Neural cell (in vitro differentiated cells): ENCODE results near the gene TNRC6C. TPM values are rescaled to one million over a fixed set of nuclear protein-coding genes. Genes with fewer than 3 reads are reported as not detected.

Source experiments
- H2AFZ ChIP-seq: fragments of 200-600, 300-800 bp; sonication (generic), shearing (Covaris generic); 2 replicates; pipeline ENCODE4 v1.6.0; 2014; ENCODE audit warnings: low read depth, mild to moderate bottlenecking, antibody characterized with exemption, low read length, moderate library complexity
- H3F3A ChIP-seq: fragments of 200-600 bp; shearing (Covaris generic); 2 replicates; pipeline ENCODE4 v1.6.1; 2016; ENCODE audit warnings: mild to moderate bottlenecking, moderate library complexity, mixed read lengths, antibody characterized with exemption, low read length; ENCODE audit not compliant: insufficient read depth, poor library complexity, severe bottlenecking
- H3K27ac ChIP-seq: fragments of 200-600, 300-800 bp; sonication (generic), shearing (Covaris generic); 2 replicates; pipeline ENCODE4 v1.5.1; 2014; ENCODE audit warnings: mild to moderate bottlenecking, low read length, moderate library complexity
- H3K27me3 ChIP-seq: fragments of 300-800, 200-600 bp; sonication (generic), shearing (Covaris generic); 2 replicates; pipeline ENCODE4 v1.6.0; 2014; ENCODE audit warnings: mild to moderate bottlenecking, low read depth, low read length, moderate library complexity; ENCODE audit not compliant: insufficient read depth
- H3K36me3 ChIP-seq: fragments of 300-800, 200-600 bp; sonication (generic), shearing (Covaris generic); 2 replicates; pipeline ENCODE4 v1.5.1; 2014; ENCODE audit warnings: mild to moderate bottlenecking, antibody characterized with exemption, low read length, moderate library complexity; ENCODE audit not compliant: insufficient read depth
- H3K4me2 ChIP-seq: fragments of 300-800, 200-600 bp; sonication (generic), shearing (Covaris generic); 2 replicates; pipeline ENCODE4 v1.6.0; 2014; ENCODE audit warnings: mild to moderate bottlenecking, low read length
- H3K4me3 ChIP-seq: fragments of 300-800, 200-600 bp; sonication (generic), shearing (Covaris generic); 2 replicates; pipeline ENCODE4 v1.5.1; 2014; ENCODE audit warnings: mild to moderate bottlenecking, low read length, moderate library complexity
- H3K79me2 ChIP-seq: fragments of 200-600 bp; shearing (Covaris generic); replicated peaks from 2 replicates; pipeline ENCODE4 v1.6.0; 2014; ENCODE audit warnings: mild to moderate bottlenecking, low read length, moderate library complexity; ENCODE audit not compliant: insufficient read depth
- H3K9ac ChIP-seq: fragments of 300-800, 200-600 bp; sonication (generic), shearing (Covaris generic); 2 replicates; pipeline ENCODE4 v1.6.1; 2016; ENCODE audit warnings: mild to moderate bottlenecking, low read length, mixed read lengths
- H3K9me2 ChIP-seq: fragments of 200-600 bp; shearing (Covaris generic); 2 replicates; pipeline ENCODE4 v1.6.1; 2016; ENCODE audit warnings: mild to moderate bottlenecking, low read length, mixed read lengths; ENCODE audit not compliant: insufficient read depth
- H3K9me3 ChIP-seq: fragments of 200-600, 300-800 bp; sonication (generic), shearing (Covaris generic); 2 replicates; pipeline ENCODE4 v1.6.1; 2016; ENCODE audit warnings: mild to moderate bottlenecking, mixed run types, low read length, moderate library complexity, mixed read lengths
- H4K20me1 ChIP-seq: fragments of 200-600 bp; shearing (Covaris generic); 2 replicates; pipeline ENCODE4 v1.6.1; 2016; ENCODE audit warnings: mild to moderate bottlenecking, mixed run types; ENCODE audit not compliant: insufficient read depth
- CTCF ChIP-seq: fragments of 450-650 bp; IDR thresholded peaks from 2 replicates; pipeline ENCODE4 v1.5.1; 2014; ENCODE audit warnings: antibody characterized with exemption, mild to moderate bottlenecking, moderate library complexity; ENCODE audit not compliant: poor library complexity, severe bottlenecking
- EP300 ChIP-seq: fragments of 450-650 bp; conservative IDR thresholded peaks from 2 replicates; pipeline ENCODE4 v1.6.1; 2014; ENCODE audit warnings: antibody characterized with exemption, mild to moderate bottlenecking, moderate library complexity; ENCODE audit not compliant: poor library complexity, severe bottlenecking
- EZH2 ChIP-seq: fragments of 200-600, 300-800 bp; shearing (Covaris generic), sonication (generic); IDR thresholded peaks from 2 replicates; pipeline ENCODE4 v1.6.1; 2014; ENCODE audit warnings: antibody characterized with exemption, low read length, borderline replicate concordance, mild to moderate bottlenecking; ENCODE audit not compliant: insufficient read depth, poor library complexity, severe bottlenecking
- MXI1 ChIP-seq: fragments of 450-650 bp; conservative IDR thresholded peaks from 2 replicates; pipeline ENCODE4 v1.6.1; 2014; ENCODE audit warnings: antibody characterized with exemption, mild to moderate bottlenecking; ENCODE audit not compliant: poor library complexity, severe bottlenecking
- POLR2AphosphoS5 ChIP-seq: IDR thresholded peaks from 2 replicates; pipeline ENCODE4 v1.6.1; 2012
- RAD21 ChIP-seq: fragments of 450-650 bp; conservative IDR thresholded peaks from 2 replicates; pipeline ENCODE4 v1.6.1; 2014; ENCODE audit warnings: antibody characterized with exemption, mild to moderate bottlenecking, moderate library complexity
- REST ChIP-seq: IDR thresholded peaks from 2 replicates; pipeline ENCODE4 v1.6.1; 2012; ENCODE audit warnings: borderline replicate concordance
- SMC3 ChIP-seq: fragments of 450-650 bp; conservative IDR thresholded peaks from 2 replicates; pipeline ENCODE4 v1.6.1; 2014; ENCODE audit warnings: antibody characterized with exemption, mild to moderate bottlenecking, moderate library complexity; ENCODE audit not compliant: poor library complexity
- TAF1 ChIP-seq: IDR thresholded peaks from 2 replicates; pipeline ENCODE4 v1.6.1; 2012; ENCODE audit warnings: low read depth
- polyA plus RNA-seq: library from polyadenylated mRNA; depleted of rRNA; stranded (reverse); fragments of >200 nt; gene quantifications from 2 replicates; pipeline ENCODE4 v1.2.3, GENCODE V29; 2014

Gene TNRC6C
- polyA plus RNA-seq, 1 donor from 2014 or later, result 15.4 TPM

- no peaks in the 10 kb centered on the region for H4K20me1 ChIP-seq
- H3K4me3 ChIP-seq, result no peak overlapping the region
- H3K9ac ChIP-seq, result no peak overlapping the region
- TF ChIP-seq CTCF, result no peak
- no peak for TF ChIP-seq RAD21
- no peak for TF ChIP-seq TAF1
- no peak for TF ChIP-seq REST
- TF ChIP-seq EP300, result no peak
- no peak for TF ChIP-seq SMC3
- no peak for TF ChIP-seq MXI1
- TF ChIP-seq POLR2AphosphoS5, result no peak
- TF ChIP-seq EZH2, result no peak
- peaks cover 6% of the 10 kb centered on the region for H3K27me3 ChIP-seq
- H3K27ac ChIP-seq, result no peak overlapping the region
- no peak overlapping the region for H3K4me2 ChIP-seq
- no peaks in the 10 kb centered on the region for H3K36me3 ChIP-seq
- no peak overlapping the region for H2AFZ ChIP-seq
- no peaks in the 10 kb centered on the region for H3K79me2 ChIP-seq
- no peaks in the 10 kb centered on the region for H3F3A ChIP-seq
- H3K9me2 ChIP-seq, result no peaks in the 10 kb centered on the region
- no peaks in the 10 kb centered on the region for H3K9me3 ChIP-seq
Observed at GRCh38 chr17:78122931-78123249, 164.4 kb downstream of the TNRC6C start.

GRCh38 chr17:78123258-78123929 lies 164.9 kb downstream of the TNRC6C start:
- no peaks in the 10 kb centered on the region for H3K79me2 ChIP-seq
- no peaks in the 10 kb centered on the region for H3F3A ChIP-seq
- no peaks in the 10 kb centered on the region for H3K36me3 ChIP-seq
- H3K9ac ChIP-seq, result no peak overlapping the region
- TF ChIP-seq POLR2AphosphoS5 (no peak), EZH2 (no peak), SMC3 (no peak), MXI1 (no peak), REST (no peak), EP300 (no peak), RAD21 (no peak), CTCF (no peak), TAF1 (no peak)
- no peaks in the 10 kb centered on the region for H4K20me1 ChIP-seq
- H3K27me3 ChIP-seq, result peaks cover 11% of the 10 kb centered on the region
- H3K9me3 ChIP-seq, result no peaks in the 10 kb centered on the region
- H3K27ac ChIP-seq, result no peak overlapping the region
- no peak overlapping the region for H2AFZ ChIP-seq
- no peak overlapping the region for H3K4me3 ChIP-seq
- H3K9me2 ChIP-seq, result no peaks in the 10 kb centered on the region
- H3K4me2 ChIP-seq, result no peak overlapping the region
